ENCODE results near the gene HEBP2.

GRCh38 chr6:138405816-138406413 is 1.9 kb downstream of the HEBP2 start:
- TF ChIP-seq CTCF (IDR thresholded peaks at IDR 0.05) (no peak), POLR2A (IDR thresholded peaks at IDR 0.05) (no peak), EP300 (IDR thresholded peaks at IDR 0.05) (no peak)

All from ovary (tissue), 3 donors.